Naive thymus-derived CD8-positive, alpha-beta T cell (primary cell): Measurements from ENCODE around the gene ERBIN. TPM values are rescaled to one million over a fixed set of nuclear protein-coding genes. Genes with fewer than 3 reads are reported as not detected.
A peak's percentile ranks its signal among the peaks of the same experiment; 100 is the strongest.
"Not testable (repeated sequence)": the region's sequence is repeated elsewhere in the genome, so short reads cannot be mapped to it uniquely, and the experiment has no call there.

Experiments
- ATAC-seq, 2 donors: fragments of 150-1000 bp; cut with Tn5 transposase in 1 of 2; sonication (Bioruptor Pico), chemical (Tn5 transposase) in 1 of 2; 1 replicate in 1 of 2; 2 replicates in 1 of 2; pipeline ENCODE4 v1.10.0; 2021; ENCODE audit warnings: mild to moderate bottlenecking in 2 of 2, moderate library complexity in 2 of 2
- POLR2A ChIA-PET: fragments of 350-600 bp; sonication (Branson Sonifier 250); formaldehyde crosslinking; loops from one replicate; lab custom pipeline; 2021; ENCODE audit warnings: antibody characterized with exemption; lab: Charles Lee
- DNase-seq, 10 donors: peaks; one replicate each; pipeline versions ENCODE4 v3.0.0 to v3.0.0-alpha.2; 2020 to 2022
- H3K27ac Mint-ChIP-seq, 10 donors: one replicate each; pipeline ENCODE4 v1.8.0; 2020 to 2022; ENCODE audit warnings: mild to moderate bottlenecking in 10 of 10, mixed read lengths in 10 of 10, moderate library complexity in 4 of 10, inconsistent platforms in 1 of 10
- H3K27me3 Mint-ChIP-seq, 5 donors: one replicate each; pipeline ENCODE4 v1.8.0; 2021 to 2022; ENCODE audit warnings: mixed read lengths in 5 of 5
- H3K36me3 Mint-ChIP-seq, 3 donors: one replicate each; pipeline ENCODE4 v1.8.0; 2020 to 2022; ENCODE audit warnings: mixed read lengths in 3 of 3, mild to moderate bottlenecking in 2 of 3, inconsistent platforms in 1 of 3
- H3K4me1 Mint-ChIP-seq, 4 donors: one replicate each; pipeline ENCODE4 v1.8.0; 2021 to 2022; ENCODE audit warnings: mixed read lengths in 4 of 4
- H3K4me3 Mint-ChIP-seq, 10 donors: one replicate each; pipeline ENCODE4 v1.8.0; 2020 to 2022; ENCODE audit warnings: mild to moderate bottlenecking in 10 of 10, mixed read lengths in 10 of 10, moderate library complexity in 6 of 10, inconsistent platforms in 1 of 10
- H3K9me3 Mint-ChIP-seq, 9 donors: one replicate each; pipeline ENCODE4 v1.8.0; 2020 to 2022; ENCODE audit warnings: mixed read lengths in 9 of 9, mild to moderate bottlenecking in 3 of 9, inconsistent platforms in 1 of 9, moderate library complexity in 1 of 9
- polyA plus RNA-seq, 3 donors: library from polyadenylated mRNA; unstranded; fragments of 300-500 nt; fragmentation: Illumina TruSeq; gene quantifications; one replicate each; pipeline ENCODE4 v1.2.3, GENCODE V29; 2021
- total RNA-seq, 8 experiments: library from RNA in 2 of 8; stranded (reverse) in 2 of 8; gene quantifications; one replicate each; pipeline ENCODE4 v1.2.3 and lab custom pipeline; 2021 to 2026

ERBIN gene
- total and polyA plus RNA-seq, 5 experiments from 2014 or later, result 50.3 to 135 (median 53.8) TPM

DNA sequence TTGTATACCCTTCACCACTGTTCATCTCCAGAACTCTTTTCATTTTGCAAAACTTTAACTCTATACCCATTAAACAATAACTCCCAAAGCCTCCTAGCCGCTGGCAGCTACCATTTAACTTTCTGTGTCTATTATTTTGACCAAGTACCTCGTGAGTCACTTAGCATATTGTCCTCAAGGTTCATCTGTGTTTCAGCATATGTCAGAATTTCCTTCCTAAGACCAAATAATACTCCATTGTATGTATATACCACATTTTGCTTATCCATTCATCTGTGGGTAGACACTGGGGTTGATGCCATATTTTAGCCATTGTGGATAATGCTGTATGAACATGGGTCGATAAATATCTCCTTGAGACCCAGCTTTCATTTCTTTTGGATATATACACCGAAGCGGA lies 17.4 kb downstream of the ERBIN start:
- Mint-ChIP-seq H3K9me3 (peaks cover 0 to 5% (median 0%) of the 10 kb centered on the region in 9 donors), H3K27me3 (no peaks in the 10 kb centered on the region), H3K4me3 (peak overlapping the region in 1 of 10 donors; percentile 15), H3K4me1 (peaks cover 11 to 61% (median 29%) of the 10 kb centered on the region in 4 donors), H3K36me3 (peaks cover 0 to 50% (median 6%) of the 10 kb centered on the region in 3 donors), H3K27ac (peak overlapping the region in 3 of 10 donors; percentile 10 to 73 (median 28))
- ATAC-seq (no peak), DNase-seq (no peak)
- POLR2A ChIA-PET, result interaction anchor here (1.0 kb wide), 1 partner anchor 11 kb away, joined by 3 read pairs; no protein-coding TSS in a partner anchor

DNA sequence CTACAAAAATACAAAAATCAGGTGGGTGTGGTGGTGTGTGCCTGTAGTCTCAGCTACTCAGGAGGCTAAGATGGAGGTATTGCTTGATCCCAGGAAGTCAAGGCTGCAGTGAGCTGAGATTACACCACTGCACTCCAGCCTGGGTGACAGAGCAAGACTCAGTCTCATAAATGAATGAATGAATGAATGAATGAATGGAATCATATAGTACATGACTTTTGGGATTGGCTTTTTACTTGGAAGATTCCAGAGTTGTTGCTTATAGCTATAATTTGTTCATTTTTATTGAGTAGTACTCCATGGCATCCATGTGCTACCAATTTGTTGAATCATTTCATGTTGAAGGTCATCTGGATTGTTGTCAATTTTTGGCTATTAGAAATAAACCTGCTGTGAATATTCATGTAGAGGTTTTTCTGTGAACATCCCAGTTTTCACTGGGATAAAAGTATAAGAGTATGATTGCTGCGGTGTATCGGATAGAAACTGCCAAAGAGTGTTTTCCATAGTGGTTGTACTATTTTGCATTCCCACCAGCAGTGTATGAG lies 19.9 kb downstream of the ERBIN start:
- Mint-ChIP-seq H3K4me1 (peaks cover 19 to 80% (median 40%) of the 10 kb centered on the region in 4 donors), H3K36me3 (peaks cover 0 to 46% (median 6%) of the 10 kb centered on the region in 3 donors), H3K9me3 (peaks cover 0 to 2% (median 0%) of the 10 kb centered on the region in 9 donors), H3K27ac (peak overlapping the region in 1 of 10 donors; percentile 27), H3K27me3 (no peaks in the 10 kb centered on the region), H3K4me3 (no peak overlapping the region)
- DNase-seq, result no peak
- ATAC-seq, result no peak
- POLR2A ChIA-PET, result no interaction called here

- Mint-ChIP-seq H3K27ac (peak overlapping the region in 1 of 10 donors; percentile 29), H3K4me1 (peaks cover 21 to 76% (median 42%) of the 10 kb centered on the region in 4 donors), H3K9me3 (peaks cover 0 to 2% (median 0%) of the 10 kb centered on the region in 9 donors), H3K36me3 (peaks cover 0 to 40% (median 6%) of the 10 kb centered on the region in 3 donors), H3K27me3 (no peaks in the 10 kb centered on the region), H3K4me3 (no peak overlapping the region)
- DNase-seq, result no peak
- ATAC-seq, result no peak
- POLR2A ChIA-PET, result no interaction called here
Observed at GRCh38 chr5:65948115-65948747, 21.9 kb downstream of the ERBIN start.

DNA sequence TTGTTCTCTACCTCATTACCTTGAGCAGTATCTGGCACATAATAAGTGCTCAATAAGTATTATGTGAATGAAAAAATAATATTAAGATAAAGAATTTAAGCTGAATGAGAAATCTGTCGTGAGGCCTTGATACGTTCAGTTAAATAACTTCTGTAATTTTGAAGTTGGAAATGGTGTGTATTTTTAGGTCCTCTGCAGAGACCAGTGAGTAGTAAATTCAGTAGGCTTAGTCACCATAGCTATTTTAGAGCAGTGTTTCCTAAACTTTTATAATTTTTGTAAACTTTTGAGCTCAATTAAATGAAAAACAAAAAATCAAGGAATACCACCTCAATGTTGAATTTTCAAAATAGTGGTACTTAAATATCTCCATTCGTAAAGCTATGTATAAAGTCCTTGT lies 25.0 kb downstream of the ERBIN start:
- POLR2A ChIA-PET, result interaction anchor here (1.7 kb wide), 2 partner anchors 25 to 26 kb away, joined by 3 to 5 read pairs; partner anchors contain the start of gene ERBIN
- Mint-ChIP-seq H3K27me3 (no peaks in the 10 kb centered on the region), H3K4me3 (no peak overlapping the region), H3K9me3 (no peaks in the 10 kb centered on the region), H3K36me3 (peaks cover 3 to 27% (median 4%) of the 10 kb centered on the region in 3 donors), H3K27ac (peak overlapping the region in 1 of 10 donors; percentile 59), H3K4me1 (peaks cover 28 to 82% (median 48%) of the 10 kb centered on the region in 4 donors)
- ATAC-seq, result no peak
- no peak for DNase-seq

GRCh38 chr5:65952259-65952658 lies 25.9 kb downstream of the ERBIN start:
- Mint-ChIP-seq H3K4me1 (peaks cover 27 to 81% (median 44%) of the 10 kb centered on the region in 4 donors), H3K27me3 (no peaks in the 10 kb centered on the region), H3K27ac (peak overlapping the region in 2 of 10 donors; percentile 9 to 51), H3K9me3 (no peaks in the 10 kb centered on the region), H3K4me3 (no peak overlapping the region), H3K36me3 (peaks cover under 1 to 27% (median 4%) of the 10 kb centered on the region in 3 donors)
- ATAC-seq (no peak), DNase-seq (no peak)
- POLR2A ChIA-PET, result interaction anchor here (1.7 kb wide), 2 partner anchors 26 to 27 kb away, joined by 3 to 5 read pairs; partner anchors contain the start of gene ERBIN

GRCh38 chr5:65954200-65954599 lies 27.8 kb downstream of the ERBIN start:
- Mint-ChIP-seq H3K27ac (peak overlapping the region in 9 of 10 donors; percentile 3 to 67 (median 35)), H3K9me3 (peaks cover 0 to 4% (median 0%) of the 10 kb centered on the region in 9 donors), H3K36me3 (peaks cover 0 to 34% (median 4%) of the 10 kb centered on the region in 3 donors), H3K4me1 (peaks cover 27 to 71% (median 49%) of the 10 kb centered on the region in 4 donors), H3K27me3 (no peaks in the 10 kb centered on the region), H3K4me3 (peak overlapping the region in 4 of 10 donors; percentile 14 to 27 (median 20))
- ATAC-seq (no peak), DNase-seq (no peak)
- POLR2A ChIA-PET, result no interaction called here

- peaks cover 24 to 74% (median 53%) of the 10 kb centered on the region in 4 donors for H3K4me1 Mint-ChIP-seq
- POLR2A ChIA-PET, result no interaction called here
- H3K36me3 Mint-ChIP-seq, result peaks cover 0 to 29% (median 4%) of the 10 kb centered on the region in 3 donors
- no peak for DNase-seq
- ATAC-seq, result no peak
- peak overlapping the region in 5 of 10 donors; percentile 2 to 70 (median 15) for H3K4me3 Mint-ChIP-seq
- H3K9me3 Mint-ChIP-seq, result peaks cover 0 to 4% (median 0%) of the 10 kb centered on the region in 9 donors
- H3K27ac Mint-ChIP-seq, result peak overlapping the region in 8 of 10 donors; percentile 4 to 81 (median 62)
- no peaks in the 10 kb centered on the region for H3K27me3 Mint-ChIP-seq
Observed at GRCh38 chr5:65955746-65956145, 29.4 kb downstream of the ERBIN start.

GRCh38 chr5:65957703-65958102 lies 31.3 kb downstream of the ERBIN start:
- H3K27me3 Mint-ChIP-seq, H3K4me3 Mint-ChIP-seq, ATAC-seq, POLR2A ChIA-PET, H3K27ac Mint-ChIP-seq, DNase-seq, H3K9me3 Mint-ChIP-seq: not testable (repeated sequence)
- H3K4me1 Mint-ChIP-seq, result peaks cover 27 to 79% (median 61%) of the 10 kb centered on the region in 4 donors
- H3K36me3 Mint-ChIP-seq, result peaks cover 0 to 29% (median 4%) of the 10 kb centered on the region in 3 donors

GRCh38 chr5:65961633-65962032 lies 35.3 kb downstream of the ERBIN start:
- H3K27ac Mint-ChIP-seq, result peak overlapping the region in 5 of 10 donors; percentile 1 to 64 (median 27)
- H3K4me1 Mint-ChIP-seq, result peaks cover 19 to 70% (median 55%) of the 10 kb centered on the region in 4 donors
- POLR2A ChIA-PET, result interaction anchor here (0.6 kb wide), 1 partner anchor 320 kb away, joined by 4 read pairs; no protein-coding TSS in a partner anchor
- DNase-seq, result peak in 1 of 10 donors; percentile 2
- peaks cover 0 to 4% (median 0%) of the 10 kb centered on the region in 9 donors for H3K9me3 Mint-ChIP-seq
- ATAC-seq, result no peak
- H3K36me3 Mint-ChIP-seq, result peaks cover 0 to 23% (median 0%) of the 10 kb centered on the region in 3 donors
- H3K4me3 Mint-ChIP-seq, result peak overlapping the region in 7 of 10 donors; percentile 1 to 24 (median 3)
- no peaks in the 10 kb centered on the region for H3K27me3 Mint-ChIP-seq

GRCh38 chr5:65967288-65968066 lies 41.1 kb downstream of the ERBIN start:
- Mint-ChIP-seq H3K4me3 (peak overlapping the region in 8 of 10 donors; percentile 6 to 52 (median 28)), H3K27ac (peak overlapping the region in 8 of 10 donors; percentile 1 to 73 (median 36)), H3K4me1 (peaks cover 33 to 78% (median 66%) of the 10 kb centered on the region in 4 donors), H3K27me3 (no peaks in the 10 kb centered on the region), H3K36me3 (peaks cover 0 to 23% (median under 1%) of the 10 kb centered on the region in 3 donors), H3K9me3 (no peaks in the 10 kb centered on the region)
- no peak for ATAC-seq
- POLR2A ChIA-PET, result no interaction called here
- no peak for DNase-seq

GRCh38 chr5:65969539-65970393 lies 43.4 kb downstream of the ERBIN start:
- no peak for DNase-seq
- peak in 1 of 2 donors; percentile 18 for ATAC-seq
- Mint-ChIP-seq H3K27ac (peak overlapping the region in 9 of 10 donors; percentile 18 to 81 (median 66)), H3K4me3 (peak overlapping the region; percentile 16 to 69 (median 56)), H3K27me3 (peaks cover 0 to 1% (median 0%) of the 10 kb centered on the region in 5 donors), H3K36me3 (peaks cover 0 to 34% (median 6%) of the 10 kb centered on the region in 3 donors), H3K4me1 (peaks cover 38 to 79% (median 65%) of the 10 kb centered on the region in 4 donors), H3K9me3 (no peaks in the 10 kb centered on the region)
- POLR2A ChIA-PET, result interaction anchor here (0.9 kb wide), 1 partner anchor 43 kb away, joined by 3 read pairs; the partner anchor contains the start of gene ERBIN
